Measurements from ENCODE around the gene SELL. TPM values are rescaled to one million over a fixed set of nuclear protein-coding genes. Genes with fewer than 3 reads are reported as not detected.

The SELL gene
- total RNA-seq (2022) (6.2 and 12.1 TPM in 2 replicates), Bru-seq, nascent RNA (percentile 37 among the genes with signal in this experiment), BruChase-seq, experiment 1, labeled RNA remaining after a 6-hour chase (percentile 38 among the genes with signal in this experiment), BruChase-seq, experiment 2, labeled RNA remaining after a 2-hour chase (percentile 28 among the genes with signal in this experiment)
- long read RNA-seq, transcript SELL-201 (9 exons, 2,436 nt): major isoform, 19 of 24 reads
- long read RNA-seq, partial matches to known transcripts: 5 of 24 reads
- long read RNA-seq, other reads (novel, unspliced or antisense): 0 of 24 reads

- H3K4me3 Mint-ChIP-seq (ENCODE audit: low read depth, unreplicated experiment): peak within 1 kb of the TSS; percentile 41
- BruUV-seq (replicated peaks): no TSS peak
- peak within 1 kb of the TSS; percentile 19 for H3K27ac Mint-ChIP-seq (ENCODE audit: unreplicated experiment)
- CTCF ChIA-PET: interaction anchor here (0.7 to 1.3 kb wide), 12 partner anchors 15 to 1108 kb away, joined by 3 to 41 read pairs (median 4); partner anchors contain the start of genes F5, METTL18 and SLC19A2
- no peaks in the 10 kb centered on the region for H3K36me3 Mint-ChIP-seq (ENCODE audit: insufficient read depth, unreplicated experiment)
- H3K4me1 Mint-ChIP-seq (ENCODE audit: low read depth, unreplicated experiment): peaks cover 10% of the 10 kb centered on the region
- H3K27me3 Mint-ChIP-seq (ENCODE audit: unreplicated experiment): peaks cover 11% of the 10 kb centered on the region
- intact Hi-C loops (cut with micrococcal nuclease; ENCODE audit: unreplicated experiment): loop anchor here (1.0 to 5.0 kb wide), 5 partner anchors 81 to 161 kb away; partner anchors contain the start of genes F5 and METTL18
- peak; percentile 85 for TF ChIP-seq CTCF (IDR thresholded peaks at IDR 0.05; ENCODE audit: unreplicated experiment)
- DNase-seq: peak; percentile 84
- H3K9me3 Mint-ChIP-seq (ENCODE audit: low read depth, unreplicated experiment): peaks cover 2% of the 10 kb centered on the region
Measured at GRCh38 chr1:169711469-169712308, at the start of gene SELL. Gene SELL (minus strand): TSS chr1:169711620. CDS start chr1:169711498, 122 bp downstream.

GRCh38 chr1:169759038-169759437 is 47.6 kb upstream of the SELL start:
- CTCF ChIA-PET: no interaction called here
- no peak for TF ChIP-seq CTCF (IDR thresholded peaks at IDR 0.05; ENCODE audit: unreplicated experiment)
- H3K27ac Mint-ChIP-seq (ENCODE audit: unreplicated experiment): no peak overlapping the region
- H3K9me3 Mint-ChIP-seq (ENCODE audit: low read depth, unreplicated experiment): no peaks in the 10 kb centered on the region
- H3K4me3 Mint-ChIP-seq (ENCODE audit: low read depth, unreplicated experiment): no peak overlapping the region
- no peaks in the 10 kb centered on the region for H3K36me3 Mint-ChIP-seq (ENCODE audit: insufficient read depth, unreplicated experiment)
- DNase-seq: no peak
- intact Hi-C loops (cut with micrococcal nuclease; ENCODE audit: unreplicated experiment): no loop called here
- no peaks in the 10 kb centered on the region for H3K27me3 Mint-ChIP-seq (ENCODE audit: unreplicated experiment)
- no TSS peak for BruUV-seq (replicated peaks)
- H3K4me1 Mint-ChIP-seq (ENCODE audit: low read depth, unreplicated experiment): peaks cover 2% of the 10 kb centered on the region

GRCh38 chr1:169753549-169753948 is 42.1 kb upstream of the SELL start:
- no peaks in the 10 kb centered on the region for H3K9me3 Mint-ChIP-seq (ENCODE audit: low read depth, unreplicated experiment)
- intact Hi-C loops (cut with micrococcal nuclease; ENCODE audit: unreplicated experiment): loop anchor here (2.0 kb wide), 3 partner anchors 13 to 55 kb away; no protein-coding TSS in a partner anchor
- TF ChIP-seq CTCF (IDR thresholded peaks at IDR 0.05; ENCODE audit: unreplicated experiment): no peak
- no peaks in the 10 kb centered on the region for H3K36me3 Mint-ChIP-seq (ENCODE audit: insufficient read depth, unreplicated experiment)
- H3K4me3 Mint-ChIP-seq (ENCODE audit: low read depth, unreplicated experiment): no peak overlapping the region
- no TSS peak for BruUV-seq (replicated peaks)
- H3K27ac Mint-ChIP-seq (ENCODE audit: unreplicated experiment): no peak overlapping the region
- no peaks in the 10 kb centered on the region for H3K4me1 Mint-ChIP-seq (ENCODE audit: low read depth, unreplicated experiment)
- no peak for DNase-seq
- no peaks in the 10 kb centered on the region for H3K27me3 Mint-ChIP-seq (ENCODE audit: unreplicated experiment)
- CTCF ChIA-PET: no interaction called here

- TF ChIP-seq CTCF (IDR thresholded peaks at IDR 0.05; ENCODE audit: unreplicated experiment): no peak
- BruUV-seq (replicated peaks): no TSS peak
- no peak overlapping the region for H3K4me3 Mint-ChIP-seq (ENCODE audit: low read depth, unreplicated experiment)
- no peak for DNase-seq
- no peaks in the 10 kb centered on the region for H3K27me3 Mint-ChIP-seq (ENCODE audit: unreplicated experiment)
- no peaks in the 10 kb centered on the region for H3K4me1 Mint-ChIP-seq (ENCODE audit: low read depth, unreplicated experiment)
- H3K9me3 Mint-ChIP-seq (ENCODE audit: low read depth, unreplicated experiment): no peaks in the 10 kb centered on the region
- no peaks in the 10 kb centered on the region for H3K36me3 Mint-ChIP-seq (ENCODE audit: insufficient read depth, unreplicated experiment)
- intact Hi-C loops (cut with micrococcal nuclease; ENCODE audit: unreplicated experiment): no loop called here
- CTCF ChIA-PET: no interaction called here
- H3K27ac Mint-ChIP-seq (ENCODE audit: unreplicated experiment): no peak overlapping the region
Measured at GRCh38 chr1:169750041-169750440, 38.6 kb upstream of the SELL start.

Measured in Calu3 (cell line).